ENCODE data around the gene HEXB.

DNA sequence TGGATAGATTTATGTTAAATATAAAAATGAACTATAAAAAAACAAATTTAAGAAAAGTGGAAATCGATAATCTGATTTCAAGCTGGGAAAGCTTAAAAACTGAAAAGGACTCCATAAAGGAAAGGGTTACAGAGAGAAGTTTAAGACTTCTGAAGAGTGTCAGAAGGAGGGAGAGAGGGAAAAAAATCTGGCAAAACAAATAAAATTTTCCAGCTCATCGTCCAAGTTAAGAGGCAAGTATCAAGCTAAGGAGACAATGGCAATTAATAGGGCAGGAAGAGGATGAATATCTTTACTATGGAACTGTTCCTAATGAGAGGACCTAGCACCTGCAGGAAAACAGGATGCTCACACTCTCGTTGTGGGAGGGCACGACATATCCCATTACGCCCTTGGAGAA is 20.5 kb upstream of the HEXB start:
- TF ChIP-seq EZH2 (IDR thresholded peaks at IDR 0.05) (no peak), POLR2AphosphoS5 (IDR thresholded peaks at IDR 0.05; ENCODE audit: borderline replicate concordance, low read depth, low read length) (no peak), FOXP2 (optimal IDR thresholded peaks at IDR 0.05; ENCODE audit: control extremely low read depth, extremely low read length, insufficient read depth) (no peak)
